HG03571 (cell line): Measurements from ENCODE around the gene STEAP3.

Experiments used
- ATAC-seq: cut with Tn5 transposase; IDR thresholded peaks from one replicate; pipeline ENCODE4 v1.9.1; 2021; ENCODE audit not compliant: unreplicated experiment

The STEAP3 gene

GRCh38 chr2:119197529-119198239 lies 25.9 kb upstream of the STEAP3 start:
- no peak for ATAC-seq

- no peak for ATAC-seq
Measured at GRCh38 chr2:119198240-119198840, 25.3 kb upstream of the STEAP3 start.

GRCh38 chr2:119201815-119202214 lies 21.8 kb upstream of the STEAP3 start:
- no peak for ATAC-seq

- ATAC-seq, result no peak
Measured at GRCh38 chr2:119202610-119203310, 20.9 kb upstream of the STEAP3 start.

- no peak for ATAC-seq
Measured at GRCh38 chr2:119204525-119204924, 19.1 kb upstream of the STEAP3 start.

- no peak for ATAC-seq
Measured at GRCh38 chr2:119205001-119205706, 18.5 kb upstream of the STEAP3 start.

- no peak for ATAC-seq
Measured at GRCh38 chr2:119206201-119206600, 17.4 kb upstream of the STEAP3 start.

- no peak for ATAC-seq
Measured at GRCh38 chr2:119207447-119207846, 16.2 kb upstream of the STEAP3 start.

- ATAC-seq, result no peak
Measured at GRCh38 chr2:119208791-119209203, 14.8 kb upstream of the STEAP3 start.

- no peak for ATAC-seq
Measured at GRCh38 chr2:119212139-119212800, 11.4 kb upstream of the STEAP3 start.

GRCh38 chr2:119214453-119215037 lies 9.1 kb upstream of the STEAP3 start:
- ATAC-seq, result no peak

- no peak for ATAC-seq
Measured at GRCh38 chr2:119216994-119217393, 6.6 kb upstream of the STEAP3 start.

- ATAC-seq, result no peak
Measured at GRCh38 chr2:119218478-119219064, 5.1 kb upstream of the STEAP3 start.

GRCh38 chr2:119219873-119220272 lies 3.8 kb upstream of the STEAP3 start:
- ATAC-seq, result no peak

GRCh38 chr2:119220720-119221301 lies 2.8 kb upstream of the STEAP3 start:
- ATAC-seq, result no peak

- no peak for ATAC-seq
Measured at GRCh38 chr2:119221609-119222008, 2.0 kb upstream of the STEAP3 start.

- no peak for ATAC-seq
Measured at GRCh38 chr2:119222213-119222612, 1.4 kb upstream of the STEAP3 start.

GRCh38 chr2:119222863-119223520 lies 642 bp upstream of the STEAP3 start:
- no peak for ATAC-seq

- no peak for ATAC-seq
Measured at GRCh38 chr2:119224391-119225104, 914 bp downstream of the STEAP3 start.
